GM18507 (cell line): Measurements from ENCODE around the gene PET100.

ENCODE experiments used
- DNase-seq: peaks from one replicate; pipeline ENCODE4 v3.0.0; 2011; ENCODE audit warnings: low read depth; ENCODE audit not compliant: insufficient read length; ENCODE audit errors: extremely low spot score
- FAIRE-seq: peaks from 2 replicates; lab custom pipeline; 2011; peaks lifted over from hg19 to GRCh38; lab: Jason Lieb, UNC

Gene PET100

GRCh38 chr19:7645656-7646425 is 16.2 kb downstream of the PET100 start:
- no peak for DNase-seq
- no peak for FAIRE-seq

DNA sequence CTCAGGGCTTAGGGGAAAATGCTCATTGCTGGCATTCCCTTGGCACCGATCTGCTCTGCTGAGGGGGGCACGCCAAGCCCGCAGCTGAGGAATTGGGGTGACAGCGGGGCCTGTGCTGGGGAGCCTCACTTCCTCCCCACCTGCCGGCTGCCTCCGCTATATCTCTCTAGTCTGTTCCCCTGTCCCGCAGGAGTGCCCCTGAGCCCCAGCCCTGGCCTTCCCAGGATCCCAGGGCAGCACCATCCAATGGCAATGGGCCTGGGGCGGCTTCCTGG is 16.8 kb downstream of the PET100 start:
- DNase-seq = no peak
- FAIRE-seq = no peak

- DNase-seq (no peak), FAIRE-seq (no peak)
Observed at GRCh38 chr19:7647156-7647555, 17.6 kb downstream of the PET100 start.

GRCh38 chr19:7648265-7649014 is 18.8 kb downstream of the PET100 start:
- DNase-seq = no peak
- FAIRE-seq = no peak

DNA sequence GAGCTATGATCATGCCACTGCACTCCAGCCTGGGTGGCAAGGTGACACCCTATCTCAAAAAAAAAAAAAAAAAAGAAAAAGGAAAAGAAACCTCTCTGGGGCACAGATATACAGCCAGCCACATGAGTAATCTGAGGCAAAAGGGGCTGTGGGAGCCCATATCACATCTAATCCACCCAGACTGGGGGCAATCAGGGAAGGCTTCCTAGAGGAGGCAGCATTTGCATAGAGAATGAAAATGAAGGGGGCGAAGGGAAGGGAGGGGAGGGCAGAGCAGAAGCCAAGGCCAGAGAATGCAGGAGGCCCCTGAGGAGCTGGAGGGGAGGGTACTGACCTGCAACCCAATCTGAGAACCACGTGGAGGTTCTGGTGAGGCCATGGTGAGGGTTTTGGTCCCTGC is 20.6 kb downstream of the PET100 start:
- DNase-seq = no peak
- no peak for FAIRE-seq

DNA sequence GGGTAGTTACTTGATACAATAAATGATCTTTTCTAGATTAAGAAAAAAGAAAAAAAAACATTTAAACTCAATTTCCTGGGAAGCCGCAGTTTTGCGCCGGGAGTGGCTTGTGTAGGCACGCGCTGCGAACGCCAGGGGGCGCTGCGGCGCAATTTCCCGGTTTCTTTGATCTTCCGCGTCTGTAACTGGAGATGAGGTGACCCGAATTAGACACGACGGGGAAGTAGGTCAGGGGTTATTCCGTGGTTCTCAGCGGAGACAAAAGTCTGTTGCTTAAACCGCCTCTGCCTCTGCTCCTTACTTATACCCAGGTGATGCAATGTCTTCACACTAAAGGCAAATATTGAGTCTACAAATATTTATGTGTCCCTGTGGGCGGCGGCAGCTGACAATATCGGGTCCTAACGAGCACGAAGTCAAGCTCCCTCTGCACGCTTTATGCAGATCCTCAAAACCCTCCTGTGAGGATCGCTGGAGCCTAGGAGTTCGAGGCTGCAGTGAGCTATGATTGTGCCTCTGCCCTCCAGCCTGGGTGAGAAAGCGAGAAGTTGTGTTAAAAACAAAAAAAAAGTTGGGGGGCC is 22.6 kb downstream of the PET100 start:
- DNase-seq (peak; percentile 73), FAIRE-seq (peak; percentile 84)

GRCh38 chr19:7654401-7654800 is 24.8 kb downstream of the PET100 start:
- DNase-seq (no peak), FAIRE-seq (no peak)

DNA sequence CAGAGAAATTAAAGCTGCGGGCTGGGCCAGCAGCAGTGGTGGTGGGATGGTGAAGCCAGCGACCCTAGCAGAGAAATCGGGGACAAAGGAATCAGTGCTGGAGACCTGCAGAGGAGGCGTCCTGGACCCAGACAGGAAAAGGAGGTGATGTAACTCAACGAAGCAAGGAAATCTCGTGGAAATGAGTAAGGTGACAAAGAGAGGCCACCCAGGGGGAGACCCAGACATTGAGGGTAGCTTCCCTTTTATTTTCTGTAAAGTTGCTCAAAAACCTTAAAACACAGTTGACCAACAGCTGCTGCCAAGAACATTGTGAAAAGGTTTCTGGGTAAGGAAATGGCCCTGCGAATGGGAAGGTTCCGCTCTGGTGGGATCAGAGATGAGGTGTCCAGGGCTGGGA is 26.0 kb downstream of the PET100 start:
- DNase-seq = no peak
- no peak for FAIRE-seq

GRCh38 chr19:7657131-7657751 is 27.6 kb downstream of the PET100 start:
- no peak for DNase-seq
- FAIRE-seq = no peak

- FAIRE-seq (peak; percentile 95), DNase-seq (peak; percentile 87)
Observed at GRCh38 chr19:7658219-7658686, 28.7 kb downstream of the PET100 start.

- DNase-seq (no peak), FAIRE-seq (no peak)
Observed at GRCh38 chr19:7661744-7662538, 32.3 kb downstream of the PET100 start.

DNA sequence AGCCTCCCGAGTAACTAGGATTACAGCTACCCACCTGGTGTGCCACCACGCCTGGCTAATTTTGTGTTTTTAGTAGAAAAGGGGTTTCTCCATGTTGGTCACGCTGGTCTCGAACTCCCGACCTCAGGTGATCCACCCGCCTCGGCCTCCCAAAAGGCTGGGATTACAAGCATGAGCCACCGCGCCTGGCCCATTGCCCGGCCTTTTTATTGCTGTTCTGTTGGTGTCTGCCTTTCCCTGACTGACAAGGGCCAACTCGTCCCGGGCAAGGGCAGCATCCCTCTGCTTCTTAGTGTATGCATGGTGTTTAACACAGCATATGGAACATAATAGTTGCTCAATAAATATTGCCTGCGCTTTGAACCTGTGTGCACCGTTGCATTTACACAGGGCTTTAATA is 33.1 kb downstream of the PET100 start:
- no peak for DNase-seq
- FAIRE-seq = no peak

DNA sequence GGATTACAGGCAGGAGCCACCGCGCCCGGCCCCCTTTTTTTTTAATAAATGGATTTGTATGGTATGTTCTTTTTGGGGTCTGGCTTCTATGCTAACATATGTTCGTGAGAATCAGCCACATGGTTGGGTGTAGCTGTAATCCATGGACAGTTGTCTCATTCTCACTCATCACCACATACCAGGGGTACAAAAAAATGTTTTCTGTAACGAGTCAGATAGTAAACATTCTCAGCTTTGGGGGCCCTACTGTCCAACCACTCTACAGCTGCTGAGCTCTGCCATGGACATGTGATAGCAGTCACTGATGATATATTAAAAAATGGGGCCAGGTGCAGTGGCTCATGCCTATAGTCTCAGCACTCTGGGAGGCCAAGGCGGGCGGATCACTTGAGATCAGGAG is 34.1 kb downstream of the PET100 start:
- DNase-seq (no peak), FAIRE-seq (no peak)

DNA sequence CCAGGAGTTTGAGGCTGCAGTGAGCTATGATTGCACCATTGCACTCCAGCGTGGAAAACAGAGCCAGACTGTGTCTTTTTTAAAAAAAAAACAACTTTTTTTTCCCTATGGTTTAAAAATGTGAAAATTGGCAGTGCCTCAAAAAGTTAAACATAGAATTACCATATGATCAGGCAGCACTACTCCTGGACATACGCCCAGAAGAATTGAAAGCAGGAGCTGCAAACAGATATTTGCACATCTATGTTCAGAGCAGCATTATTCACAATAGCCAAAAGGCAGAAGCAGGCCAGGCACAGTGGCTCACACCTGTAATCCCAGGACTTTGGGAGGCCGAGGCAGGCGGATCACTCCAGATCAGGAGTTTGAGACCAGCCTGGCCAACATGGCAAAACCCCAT is 35.5 kb downstream of the PET100 start:
- DNase-seq (no peak), FAIRE-seq (no peak)

GRCh38 chr19:7668842-7669241 is 39.2 kb downstream of the PET100 start, which contains the start of gene RETN:
Gene RETN (plus strand): TSS chr19:7669049. CDS start chr19:7669327, 278 bp downstream.
- FAIRE-seq (no peak), DNase-seq (no peak)

DNA sequence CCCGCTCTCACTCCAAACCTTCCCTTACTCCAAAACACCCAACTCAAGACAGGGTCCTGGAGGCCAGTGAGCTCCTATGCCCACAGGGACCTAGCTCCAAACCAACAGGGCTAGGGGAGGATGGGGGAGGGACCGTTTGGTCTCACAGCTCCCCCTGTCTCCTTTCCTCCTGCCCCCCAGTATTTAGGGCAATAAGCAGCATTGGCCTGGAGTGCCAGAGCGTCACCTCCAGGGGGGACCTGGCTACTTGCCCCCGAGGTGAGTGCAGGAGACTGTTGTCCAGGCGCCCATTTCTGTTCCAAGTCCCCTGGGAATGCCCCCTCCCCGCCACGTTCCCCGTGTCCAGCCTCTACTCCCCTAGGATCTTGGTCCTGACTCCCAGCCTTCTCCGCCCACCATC is 40.0 kb downstream of the PET100 start:
- DNase-seq = no peak
- no peak for FAIRE-seq

DNA sequence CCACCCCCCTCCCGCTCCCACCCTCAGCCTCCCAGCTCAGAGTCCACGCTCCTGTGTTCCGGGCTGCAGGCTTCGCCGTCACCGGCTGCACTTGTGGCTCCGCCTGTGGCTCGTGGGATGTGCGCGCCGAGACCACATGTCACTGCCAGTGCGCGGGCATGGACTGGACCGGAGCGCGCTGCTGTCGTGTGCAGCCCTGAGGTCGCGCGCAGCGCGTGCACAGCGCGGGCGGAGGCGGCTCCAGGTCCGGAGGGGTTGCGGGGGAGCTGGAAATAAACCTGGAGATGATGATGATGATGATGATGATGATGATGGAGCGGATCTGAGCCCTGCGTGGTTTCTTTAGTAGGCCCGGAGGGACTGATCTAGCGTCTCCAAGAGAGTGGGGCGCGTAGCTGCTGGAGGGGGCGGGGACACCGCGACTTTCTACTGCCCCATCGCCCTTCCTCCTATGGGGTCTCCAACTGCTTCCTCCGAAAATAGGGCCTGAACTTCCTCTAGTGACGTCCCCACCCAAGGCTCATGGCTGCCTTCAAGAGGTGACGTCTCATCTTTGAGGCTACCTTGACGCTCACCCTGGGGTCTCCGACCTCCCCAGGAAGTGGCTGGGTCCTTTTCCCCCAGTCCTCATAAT is 40.7 kb downstream of the PET100 start:
- DNase-seq = no peak
- no peak for FAIRE-seq

DNA sequence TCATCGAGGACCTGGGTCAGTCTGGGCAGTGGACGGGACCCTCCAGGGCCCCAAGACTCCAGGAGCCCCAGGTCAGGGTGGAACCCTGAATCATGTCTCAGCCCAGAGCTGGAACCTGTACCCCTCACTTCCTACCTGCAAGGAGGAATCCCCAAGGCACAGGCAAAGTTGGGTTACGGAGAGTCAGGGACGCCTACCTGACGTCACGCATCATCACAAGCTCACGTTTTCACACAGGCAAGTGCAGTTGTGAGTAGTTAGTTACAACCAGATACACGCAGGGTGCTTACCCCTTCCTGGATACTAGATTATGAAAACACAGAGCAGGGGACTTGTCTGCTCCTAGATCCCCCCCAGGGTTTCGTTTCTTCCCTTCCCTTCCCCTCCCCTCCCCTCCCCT is 41.2 kb downstream of the PET100 start:
- DNase-seq = no peak
- FAIRE-seq = no peak

- FAIRE-seq = no peak
Observed at GRCh38 chr19:7672522-7672921, 42.9 kb downstream of the PET100 start.

More at GRCh38 chr19:7672522-7672921, 42.9 kb downstream of the PET100 start:
- no peak for DNase-seq
